CD14-positive monocyte (primary cell): ENCODE results near the gene TTLL12. TPM values are rescaled to one million over a fixed set of nuclear protein-coding genes. Genes with fewer than 3 reads are reported as not detected.

Experiments used
- DNase-seq, 3 donors: peaks; one replicate each; pipeline ENCODE4 v3.0.0-alpha.2; 2011 to 2022
- H2AFZ ChIP-seq: 2 replicates; pipeline ENCODE4 v1.6.0; 2012; ENCODE audit warnings: mild to moderate bottlenecking, low read depth, low read length, inconsistent platforms; ENCODE audit not compliant: insufficient read depth, poor library complexity, severe bottlenecking
- H3K27ac ChIP-seq, 2 donors: 1 replicate in 1 of 2; 2 replicates in 1 of 2; pipeline ENCODE4 v1.5.1; 2012 to 2013; ENCODE audit warnings: low read length in 2 of 2, control low read depth in 1 of 2, inconsistent platforms in 1 of 2, low read depth in 1 of 2, mild to moderate bottlenecking in 1 of 2
- H3K27me3 ChIP-seq, 2 donors: one replicate each; pipeline versions ENCODE4 v1.6.0 to v1.6.1; 2011 to 2013; ENCODE audit warnings: low read length in 2 of 2; ENCODE audit not compliant: control insufficient read depth in 2 of 2, insufficient read depth in 2 of 2
- H3K36me3 ChIP-seq, 2 donors: replicated peaks in 1 of 2; 1 replicate in 1 of 2; 2 replicates in 1 of 2; pipeline versions ENCODE4 v1.5.1 to v1.6.1; 2012 to 2013; ENCODE audit warnings: low read length in 2 of 2, control low read depth in 1 of 2, inconsistent platforms in 1 of 2, mild to moderate bottlenecking in 1 of 2; ENCODE audit not compliant: insufficient read depth in 2 of 2, control insufficient read depth in 1 of 2
- H3K4me1 ChIP-seq, 2 donors: 1 replicate in 1 of 2; 2 replicates in 1 of 2; pipeline versions ENCODE4 v1.5.1 to v1.6.1; 2012 to 2013; ENCODE audit warnings: low read length in 2 of 2, control low read depth in 1 of 2, inconsistent platforms in 1 of 2, mild to moderate bottlenecking in 1 of 2, moderate library complexity in 1 of 2; ENCODE audit not compliant: insufficient read depth in 2 of 2, control insufficient read depth in 1 of 2
- H3K4me2 ChIP-seq: replicated peaks from 2 replicates; pipeline ENCODE3; 2012; ENCODE audit warnings: low read length, moderate library complexity, mild to moderate bottlenecking; ENCODE audit not compliant: poor library complexity, severe bottlenecking; ENCODE audit errors: extremely low read depth
- H3K4me3 ChIP-seq, 3 experiments: fragments of 200-600 bp in 1 of 3; sonication (generic) in 1 of 3; replicated peaks in 1 of 3; 1 replicate in 2 of 3; 2 replicates in 1 of 3; pipeline ENCODE4 v1.5.1; 2011 to 2013; ENCODE audit warnings: low read length in 3 of 3, mild to moderate bottlenecking in 3 of 3, control low read depth in 2 of 3, low read depth in 2 of 3, inconsistent platforms in 1 of 3, moderate library complexity in 1 of 3
- H3K79me2 ChIP-seq: 2 replicates; pipeline ENCODE4 v1.6.0; 2012; ENCODE audit warnings: mild to moderate bottlenecking, control low read depth, inconsistent platforms, low read length, moderate library complexity; ENCODE audit not compliant: insufficient read depth
- H3K9ac ChIP-seq: 2 replicates; pipeline ENCODE4 v1.6.0; 2017; ENCODE audit warnings: low read length, mild to moderate bottlenecking; ENCODE audit not compliant: insufficient read depth, poor library complexity, severe bottlenecking
- H3K9me3 ChIP-seq, 2 donors: replicated peaks in 1 of 2; 1 replicate in 1 of 2; 2 replicates in 1 of 2; pipeline versions ENCODE4 v1.5.1 to v1.6.1; 2012 to 2013; ENCODE audit warnings: low read length in 2 of 2, control low read depth in 1 of 2; ENCODE audit not compliant: control insufficient read depth in 1 of 2, insufficient read depth in 1 of 2
- H4K20me1 ChIP-seq: 2 replicates; pipeline ENCODE4 v1.6.0; 2012; ENCODE audit warnings: mild to moderate bottlenecking, low read length, control low read depth, moderate library complexity; ENCODE audit not compliant: insufficient read depth
- H3K27ac Mint-ChIP-seq, 7 donors: one replicate each; pipeline ENCODE4 v1.8.0; 2020; ENCODE audit warnings: mild to moderate bottlenecking in 7 of 7, mixed read lengths in 7 of 7, moderate library complexity in 6 of 7, inconsistent platforms in 2 of 7
- H3K27me3 Mint-ChIP-seq, 3 donors: one replicate each; pipeline ENCODE4 v1.8.0; 2021 to 2022; ENCODE audit warnings: low read depth in 3 of 3, mild to moderate bottlenecking in 3 of 3, mixed read lengths in 3 of 3, moderate library complexity in 3 of 3, inconsistent platforms in 1 of 3
- H3K36me3 Mint-ChIP-seq, 2 donors: one replicate each; pipeline ENCODE4 v1.8.0; 2020; ENCODE audit warnings: mixed read lengths in 2 of 2, inconsistent platforms in 1 of 2, mild to moderate bottlenecking in 1 of 2
- H3K4me1 Mint-ChIP-seq: one replicate; pipeline ENCODE4 v1.8.0; 2020; ENCODE audit warnings: mild to moderate bottlenecking, mixed read lengths
- H3K4me3 Mint-ChIP-seq, 2 donors: one replicate each; pipeline ENCODE4 v1.8.0; 2020; ENCODE audit warnings: mild to moderate bottlenecking in 2 of 2, mixed read lengths in 2 of 2, moderate library complexity in 1 of 2
- H3K9me3 Mint-ChIP-seq, 7 donors: one replicate each; pipeline ENCODE4 v1.8.0; 2020 to 2022; ENCODE audit warnings: mixed read lengths in 7 of 7, mild to moderate bottlenecking in 6 of 7, moderate library complexity in 6 of 7, inconsistent platforms in 2 of 7
- WGBS: methylation state at CpG from one replicate; pipeline ENCODE4 v1.1.5; 2013; ENCODE audit warnings: missing lambda C conversion rate; ENCODE audit not compliant: insufficient coverage; 5-methylcytosine and 5-hydroxymethylcytosine counted together
- intact Hi-C, 2 donors: fragments of 100-400 bp; cut with micrococcal nuclease; formaldehyde crosslinking; loops; one replicate each; pipeline versions ENCODE4 v1.15.0 to v1.15.1; 2023
- polyA plus RNA-seq, 3 donors: library from polyadenylated mRNA; depleted of rRNA in 1 of 3; unstranded in 2 of 3; stranded (reverse) in 1 of 3; fragments of 300-500 nt in 2 of 3; fragments of >200 nt in 1 of 3; fragmentation: Illumina TruSeq in 2 of 3; gene quantifications; 1 replicate in 2 of 3; 2 replicates in 1 of 3; pipeline ENCODE4 v1.2.3, GENCODE V29; 2012 to 2021
- TF ChIP-seq, protein P1 (sequence below): fragments of 200-600 bp; IDR thresholded peaks from one replicate; pipeline ENCODE4 v1.8.0; 2022; ENCODE audit warnings: antibody characterized with exemption, mild to moderate bottlenecking

The TTLL12 gene
- polyA plus RNA-seq, 3 donors: 9.5 to 16.6 (median 16.5) TPM

GRCh38 chr22:43118024-43118849 lies 68.7 kb downstream of the TTLL12 start:
- peaks cover 0 to 5% of the 10 kb centered on the region in 2 donors for H3K27me3 ChIP-seq
- H4K20me1 ChIP-seq: no peaks in the 10 kb centered on the region
- intact Hi-C loops: loop anchor here in 1 of 2 donors (2.0 kb wide), 1 partner anchor 23 kb away; no protein-coding TSS in a partner anchor
- H3K9ac ChIP-seq: no peak overlapping the region
- peak overlapping the region; percentile 59 for H2AFZ ChIP-seq
- H3K79me2 ChIP-seq: no peaks in the 10 kb centered on the region
- H3K4me3 ChIP-seq: peak overlapping the region in 1 of 3 experiments; percentile 4
- Mint-ChIP-seq H3K27me3 (peaks cover 8 to 12% (median 9%) of the 10 kb centered on the region in 3 donors), H3K4me1 (peaks cover 58% of the 10 kb centered on the region), H3K9me3 (peaks cover 0 to 2% (median 0%) of the 10 kb centered on the region in 7 donors), H3K27ac (peak overlapping the region in 3 of 7 donors; percentile 18 to 50 (median 42)), H3K4me3 (peak overlapping the region in 1 of 2 donors; percentile 53), H3K36me3 (peaks cover 0 to 2% of the 10 kb centered on the region in 2 donors)
- no peak overlapping the region for H3K27ac ChIP-seq
- H3K36me3 ChIP-seq: no peaks in the 10 kb centered on the region
- H3K4me1 ChIP-seq: peaks cover 48 to 61% of the 10 kb centered on the region in 2 donors
- peak in 1 of 3 donors; percentile 35 for DNase-seq
- H3K4me2 ChIP-seq: peak overlapping the region; percentile 4
- TF ChIP-seq, protein P1, sequence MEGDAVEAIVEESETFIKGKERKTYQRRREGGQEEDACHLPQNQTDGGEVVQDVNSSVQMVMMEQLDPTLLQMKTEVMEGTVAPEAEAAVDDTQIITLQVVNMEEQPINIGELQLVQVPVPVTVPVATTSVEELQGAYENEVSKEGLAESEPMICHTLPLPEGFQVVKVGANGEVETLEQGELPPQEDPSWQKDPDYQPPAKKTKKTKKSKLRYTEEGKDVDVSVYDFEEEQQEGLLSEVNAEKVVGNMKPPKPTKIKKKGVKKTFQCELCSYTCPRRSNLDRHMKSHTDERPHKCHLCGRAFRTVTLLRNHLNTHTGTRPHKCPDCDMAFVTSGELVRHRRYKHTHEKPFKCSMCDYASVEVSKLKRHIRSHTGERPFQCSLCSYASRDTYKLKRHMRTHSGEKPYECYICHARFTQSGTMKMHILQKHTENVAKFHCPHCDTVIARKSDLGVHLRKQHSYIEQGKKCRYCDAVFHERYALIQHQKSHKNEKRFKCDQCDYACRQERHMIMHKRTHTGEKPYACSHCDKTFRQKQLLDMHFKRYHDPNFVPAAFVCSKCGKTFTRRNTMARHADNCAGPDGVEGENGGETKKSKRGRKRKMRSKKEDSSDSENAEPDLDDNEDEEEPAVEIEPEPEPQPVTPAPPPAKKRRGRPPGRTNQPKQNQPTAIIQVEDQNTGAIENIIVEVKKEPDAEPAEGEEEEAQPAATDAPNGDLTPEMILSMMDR: no peak
- WGBS: 60% methylated on average over 20 of the region's 21 CpGs
- H3K9me3 ChIP-seq: no peaks in the 10 kb centered on the region

GRCh38 chr22:43116932-43117331 lies 70.0 kb downstream of the TTLL12 start:
- peaks cover 0 to 14% of the 10 kb centered on the region in 2 donors for H3K27me3 ChIP-seq
- no peak overlapping the region for H3K27ac ChIP-seq
- Mint-ChIP-seq H3K9me3 (peaks cover 0 to 4% (median 0%) of the 10 kb centered on the region in 7 donors), H3K27ac (no peak overlapping the region), H3K27me3 (peaks cover 19 to 22% (median 19%) of the 10 kb centered on the region in 3 donors), H3K4me3 (no peak overlapping the region), H3K36me3 (peaks cover 0 to 2% of the 10 kb centered on the region in 2 donors), H3K4me1 (peaks cover 50% of the 10 kb centered on the region)
- H4K20me1 ChIP-seq: no peaks in the 10 kb centered on the region
- no peak overlapping the region for H2AFZ ChIP-seq
- peaks cover 44 to 55% of the 10 kb centered on the region in 2 donors for H3K4me1 ChIP-seq
- H3K4me2 ChIP-seq: no peak overlapping the region
- TF ChIP-seq, protein P1: no peak
- no peaks in the 10 kb centered on the region for H3K79me2 ChIP-seq
- no peak for DNase-seq
- H3K4me3 ChIP-seq: no peak overlapping the region
- H3K9ac ChIP-seq: no peak overlapping the region
- no peaks in the 10 kb centered on the region for H3K9me3 ChIP-seq
- H3K36me3 ChIP-seq: no peaks in the 10 kb centered on the region
- 94% methylated on average over 6 of the region's 7 CpGs for WGBS
- intact Hi-C loops: no loop called here

Other genes starting within 250 kb of the TTLL12 start
- gene PACSIN2, start 172.0 kb downstream of the TTLL12 start, polyA plus RNA-seq: 10 to 100 TPM; 31.2 to 45.7 (median 40.2) TPM
- gene TTLL1, start 97.7 kb downstream of the TTLL12 start, polyA plus RNA-seq: 1 to 10 TPM; 4.7 to 6.0 (median 5.6) TPM
- gene BIK, start 76.4 kb downstream of the TTLL12 start, polyA plus RNA-seq: 1 to 10 TPM in 2 of 3 donors, under 1 TPM in 1; 0.96 to 3.1 (median 3.1) TPM
- gene MCAT, start 43.7 kb downstream of the TTLL12 start, polyA plus RNA-seq: 1 to 10 TPM; 4.5 to 8.9 (median 6.8) TPM
- gene TSPO, start 35.6 kb downstream of the TTLL12 start, polyA plus RNA-seq: 1,000 to 10,000 TPM in 2 of 3 donors, 100 to 1,000 TPM in 1; 491 to 2,663 (median 2,230) TPM
- gene SCUBE1, start 156.2 kb upstream of the TTLL12 start, polyA plus RNA-seq: under 1 TPM; 0.20 to 0.32 (median 0.26) TPM
- not detected for gene MPPED1, start 224.9 kb upstream of the TTLL12 start, polyA plus RNA-seq